Breast epithelium (tissue), 3 donors: ENCODE results near the gene FSIP1.

Experiments
- CTCF ChIP-seq, 3 donors: fragments of 450-650 bp; IDR thresholded peaks; one replicate each; pipeline ENCODE4 v1.5.1; 2016 to 2017; ENCODE audit warnings: antibody characterized with exemption in 3 of 3, mild to moderate bottlenecking in 3 of 3, moderate library complexity in 3 of 3
- POLR2A ChIP-seq: fragments of 450-650 bp; IDR thresholded peaks from one replicate; pipeline ENCODE4 v1.6.1; 2016; ENCODE audit warnings: antibody characterized with exemption, mild to moderate bottlenecking, moderate library complexity

DNA sequence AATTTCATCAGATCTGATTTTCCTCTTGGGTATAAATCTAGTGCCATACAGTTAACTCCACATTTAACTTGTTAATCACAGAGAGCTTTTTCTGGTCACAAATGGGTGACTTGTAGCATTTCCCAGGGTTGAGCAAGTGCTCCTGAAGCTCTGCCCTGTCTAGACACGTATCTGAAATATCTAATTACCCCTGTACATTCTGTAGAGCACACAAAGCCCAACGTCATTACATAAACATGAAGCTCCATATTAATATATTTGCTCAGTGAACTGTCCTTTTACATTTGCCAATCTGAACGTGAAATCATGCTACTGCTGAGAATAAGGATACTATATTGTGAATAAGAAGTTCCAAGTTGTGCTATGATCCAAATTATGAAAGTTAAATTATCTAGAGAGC is 152.7 kb downstream of the FSIP1 start:
- TF ChIP-seq CTCF (IDR thresholded peaks at IDR 0.05) (no peak), POLR2A (no peak)
